Esophagus squamous epithelium (tissue), 4 donors: Measurements from ENCODE around the gene NT5C3B.

Source experiments
- CTCF ChIP-seq, 6 experiments: fragments of 450-650 bp in 4 of 6; fragments of 200-600 bp in 2 of 6; sonication (generic) in 2 of 6; IDR thresholded peaks; one replicate each; pipeline ENCODE4 v1.5.1; 2016 to 2019; ENCODE audit warnings: antibody characterized with exemption in 6 of 6, mild to moderate bottlenecking in 4 of 6, moderate library complexity in 4 of 6
- POLR2A ChIP-seq, 4 donors: fragments of 450-650 bp; IDR thresholded peaks; one replicate each; pipeline ENCODE4 v1.6.1; 2017; ENCODE audit warnings: antibody characterized with exemption in 4 of 4, mild to moderate bottlenecking in 4 of 4, moderate library complexity in 3 of 4

GRCh38 chr17:41835214-41835799 lies 725 bp downstream of the NT5C3B start:
- TF ChIP-seq CTCF (IDR thresholded peaks at IDR 0.05) (no peak), POLR2A (IDR thresholded peaks at IDR 0.05) (no peak)
